ENCODE measurements around the gene EMD. TPM values are rescaled to one million over a fixed set of nuclear protein-coding genes. Genes with fewer than 3 reads are reported as not detected.

Gene EMD
- total RNA-seq, 1 donor from 2014 or later = 18.3 TPM

DNA sequence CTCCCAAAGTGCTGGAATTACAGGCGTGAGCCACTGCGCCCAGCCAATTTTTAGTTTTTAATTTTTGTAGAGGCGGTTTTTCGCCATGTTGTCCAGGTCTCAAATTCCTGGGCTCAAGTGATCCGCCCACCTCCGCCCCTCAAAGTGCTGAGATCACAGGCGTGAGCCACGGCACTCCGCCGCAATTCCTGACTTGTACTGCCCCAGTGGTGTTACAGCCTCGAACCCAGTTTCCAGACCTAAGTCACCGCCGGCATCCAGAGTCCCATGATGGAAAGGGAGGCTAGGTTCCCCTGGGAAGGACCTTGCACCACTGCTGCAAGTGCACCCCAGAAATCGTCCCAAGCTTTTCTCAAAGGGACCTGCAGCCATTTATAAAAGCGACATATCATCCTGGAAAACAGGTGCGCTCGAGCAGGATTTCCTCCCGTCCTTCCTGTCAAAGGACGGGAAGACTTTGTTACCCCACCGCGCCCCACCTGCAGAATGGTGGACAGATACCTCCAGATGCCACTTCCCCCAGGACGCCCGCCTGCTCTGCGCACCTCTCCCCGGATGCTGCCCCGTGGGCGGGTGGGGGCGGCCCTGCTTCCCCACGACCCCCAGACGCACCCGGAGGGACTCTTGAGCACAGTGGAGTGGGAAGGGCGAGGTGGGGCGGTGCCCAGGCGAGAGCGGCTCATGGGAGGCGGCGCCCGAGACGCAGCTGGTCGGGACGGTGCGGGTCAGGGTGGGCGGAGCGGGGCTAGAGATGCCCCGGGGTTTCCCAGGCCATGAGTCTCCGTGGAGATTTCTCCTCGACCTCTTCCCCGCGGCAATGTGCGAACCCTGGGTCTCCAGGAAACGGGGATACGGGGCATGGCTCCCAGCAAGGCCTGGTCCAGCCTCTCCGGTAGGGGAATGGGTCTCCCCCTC is 18.1 kb downstream of the EMD start:
- H2AFZ ChIP-seq (replicated peaks) = no peak overlapping the region

DNA sequence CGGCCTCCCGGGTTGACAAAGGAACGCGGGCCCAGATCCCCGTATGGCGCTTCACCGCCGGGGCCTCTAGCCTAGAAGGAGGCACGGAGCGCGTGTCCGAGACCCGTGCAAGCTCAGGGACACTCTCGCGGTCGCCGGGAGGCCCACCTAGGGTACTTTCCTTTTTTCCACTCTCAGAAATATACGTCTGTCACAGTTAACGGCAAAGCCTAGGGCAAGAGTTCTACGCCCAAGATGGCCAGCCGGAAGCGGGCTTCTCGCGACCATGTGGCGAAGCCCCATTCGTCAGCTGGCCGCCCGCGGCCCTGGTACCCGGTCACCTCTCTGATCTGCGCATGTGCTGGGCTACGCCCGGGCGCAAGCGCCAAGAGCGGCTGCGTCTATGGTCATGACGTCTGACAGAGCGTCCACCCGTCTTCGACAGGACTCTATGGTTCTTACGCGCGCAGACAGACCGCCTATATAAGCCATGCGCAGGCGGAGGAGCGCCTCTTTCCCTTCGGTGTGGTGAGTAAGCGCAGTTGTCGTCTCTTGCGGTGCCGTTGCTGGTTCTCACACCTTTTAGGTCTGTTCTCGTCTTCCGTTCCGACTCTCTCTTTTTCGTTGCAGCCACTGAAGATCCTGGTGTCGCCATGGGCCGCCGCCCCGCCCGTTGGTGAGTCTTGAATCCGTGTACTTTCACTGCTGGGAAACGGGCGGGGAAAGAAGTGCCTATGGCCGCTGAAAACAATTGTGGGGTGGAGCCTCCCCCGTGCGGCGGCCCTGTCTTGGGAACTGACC is 19.0 kb downstream of the EMD start, which contains the start of gene RPL10:
Gene RPL10, plus strand, starts transcription at position 490 of the 780 bp plus-strand sequence. Its CDS starts 143 bp downstream, at position 633.
- H3K4me2 ChIP-seq = peak within 1 kb of the TSS; percentile 87
- Mint-ChIP-seq H3K36me3 (peaks cover 13% of the 10 kb centered on the region), H3K27ac (peak within 1 kb of the TSS; percentile 93), H3K4me1 (peaks cover 13% of the 10 kb centered on the region), H3K4me3 (peak within 1 kb of the TSS; percentile 98), H3K9me3 (peaks cover 17% of the 10 kb centered on the region), H3K27me3 (ENCODE audit: insufficient read depth, low read depth) (peaks cover 8% of the 10 kb centered on the region)
- peak; percentile 96 for DNase-seq (ENCODE audit: low spot score)
- H4K20me1 ChIP-seq (ENCODE audit: low read depth) = peaks cover 23% of the 10 kb centered on the region
- H2AFZ ChIP-seq (replicated peaks) = no peak within 1 kb of the TSS
- peaks cover 50% of the 10 kb centered on the region for H3F3A ChIP-seq (ENCODE audit: low read depth)
- TF ChIP-seq, protein P1, sequence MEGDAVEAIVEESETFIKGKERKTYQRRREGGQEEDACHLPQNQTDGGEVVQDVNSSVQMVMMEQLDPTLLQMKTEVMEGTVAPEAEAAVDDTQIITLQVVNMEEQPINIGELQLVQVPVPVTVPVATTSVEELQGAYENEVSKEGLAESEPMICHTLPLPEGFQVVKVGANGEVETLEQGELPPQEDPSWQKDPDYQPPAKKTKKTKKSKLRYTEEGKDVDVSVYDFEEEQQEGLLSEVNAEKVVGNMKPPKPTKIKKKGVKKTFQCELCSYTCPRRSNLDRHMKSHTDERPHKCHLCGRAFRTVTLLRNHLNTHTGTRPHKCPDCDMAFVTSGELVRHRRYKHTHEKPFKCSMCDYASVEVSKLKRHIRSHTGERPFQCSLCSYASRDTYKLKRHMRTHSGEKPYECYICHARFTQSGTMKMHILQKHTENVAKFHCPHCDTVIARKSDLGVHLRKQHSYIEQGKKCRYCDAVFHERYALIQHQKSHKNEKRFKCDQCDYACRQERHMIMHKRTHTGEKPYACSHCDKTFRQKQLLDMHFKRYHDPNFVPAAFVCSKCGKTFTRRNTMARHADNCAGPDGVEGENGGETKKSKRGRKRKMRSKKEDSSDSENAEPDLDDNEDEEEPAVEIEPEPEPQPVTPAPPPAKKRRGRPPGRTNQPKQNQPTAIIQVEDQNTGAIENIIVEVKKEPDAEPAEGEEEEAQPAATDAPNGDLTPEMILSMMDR (IDR thresholded peaks at IDR 0.05) = no peak
- TF ChIP-seq EZH2 (IDR thresholded peaks at IDR 0.05) (no peak), EZH2phosphoT487 (IDR thresholded peaks at IDR 0.05) (no peak)
- H3K79me2 ChIP-seq (ENCODE audit: low read depth) = peaks cover 20% of the 10 kb centered on the region
- peak within 1 kb of the TSS; percentile 97 for H3K27ac ChIP-seq
- H3K9me3 ChIP-seq (ENCODE audit: low read depth) = no peaks in the 10 kb centered on the region
- no peaks in the 10 kb centered on the region for H3K27me3 ChIP-seq
- H3K9ac ChIP-seq = peak within 1 kb of the TSS; percentile 78
- H3K4me3 ChIP-seq = peak within 1 kb of the TSS; percentile 78
- H3K36me3 ChIP-seq = no peaks in the 10 kb centered on the region
- no peaks in the 10 kb centered on the region for H3K4me1 ChIP-seq

More for the DNA sequence above, 18.1 kb downstream of the EMD start:
- Histone ChIP-seq H3K9ac (peak overlapping the region; percentile 78), H3K4me1 (no peaks in the 10 kb centered on the region), H3F3A (ENCODE audit: low read depth) (peaks cover 48% of the 10 kb centered on the region), H3K4me3 (peak overlapping the region; percentile 78), H3K27me3 (no peaks in the 10 kb centered on the region), H3K4me2 (peak overlapping the region; percentile 83), H3K9me3 (ENCODE audit: low read depth) (no peaks in the 10 kb centered on the region), H3K27ac (peak overlapping the region; percentile 97), H4K20me1 (ENCODE audit: low read depth) (peaks cover 23% of the 10 kb centered on the region), H3K36me3 (no peaks in the 10 kb centered on the region), H3K79me2 (ENCODE audit: low read depth) (peaks cover 20% of the 10 kb centered on the region)
- H3K9me3 Mint-ChIP-seq = peaks cover 17% of the 10 kb centered on the region
- TF ChIP-seq EZH2 (IDR thresholded peaks at IDR 0.05) (no peak), EZH2phosphoT487 (IDR thresholded peaks at IDR 0.05) (no peak)
- TF ChIP-seq, protein P1 (IDR thresholded peaks at IDR 0.05) = no peak
- peak; percentile 66 for DNase-seq (ENCODE audit: low spot score)
- H3K36me3 Mint-ChIP-seq = peaks cover 13% of the 10 kb centered on the region
- peaks cover 13% of the 10 kb centered on the region for H3K4me1 Mint-ChIP-seq
- peak overlapping the region; percentile 93 for H3K27ac Mint-ChIP-seq
- peak overlapping the region; percentile 98 for H3K4me3 Mint-ChIP-seq
- peaks cover 8% of the 10 kb centered on the region for H3K27me3 Mint-ChIP-seq (ENCODE audit: insufficient read depth, low read depth)

DNA sequence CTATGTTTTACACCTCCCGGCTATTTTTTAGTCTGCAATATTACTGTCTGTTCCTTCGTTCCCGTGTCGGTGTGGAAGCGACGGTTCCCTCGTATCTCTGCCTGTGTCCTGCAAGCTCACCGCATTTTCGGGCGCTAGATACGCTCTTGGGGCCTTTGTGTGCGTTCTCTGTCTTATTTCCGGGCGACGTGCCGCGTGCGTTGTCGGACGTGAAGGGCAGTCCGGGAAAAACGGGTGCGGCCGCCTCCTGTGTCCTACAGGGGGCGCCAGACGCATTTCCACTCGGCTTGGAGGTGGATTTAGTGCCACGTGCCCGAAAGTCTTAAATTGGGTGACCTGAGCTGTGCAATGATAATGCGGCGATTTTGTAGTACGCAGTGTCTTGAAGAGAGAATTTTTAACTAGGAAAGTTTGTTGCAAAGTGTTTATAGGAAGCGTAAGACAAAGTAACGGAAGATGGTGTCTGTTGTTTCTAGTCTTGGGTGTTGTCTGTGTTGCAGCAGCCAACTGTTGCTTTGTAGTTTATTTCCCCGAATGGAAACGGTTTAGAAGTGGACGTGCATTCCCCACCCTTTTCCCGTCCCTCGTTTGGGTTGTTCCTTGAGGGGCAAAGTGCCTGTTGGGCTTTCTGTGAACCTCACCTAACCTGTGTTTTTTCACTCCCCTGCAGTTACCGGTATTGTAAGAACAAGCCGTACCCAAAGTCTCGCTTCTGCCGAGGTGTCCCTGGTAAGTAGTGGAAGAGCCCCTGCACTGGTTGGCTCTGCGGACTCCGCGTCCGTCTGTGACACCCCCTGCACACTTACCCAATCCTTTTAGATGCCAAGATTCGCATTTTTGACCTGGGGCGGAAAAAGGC is 19.8 kb downstream of the EMD start:
- Histone ChIP-seq H2AFZ (replicated peaks) (no peak overlapping the region), H3K9ac (peak overlapping the region; percentile 75), H3K36me3 (no peaks in the 10 kb centered on the region), H3F3A (ENCODE audit: low read depth) (peaks cover 50% of the 10 kb centered on the region), H3K4me3 (peak overlapping the region; percentile 78), H3K9me3 (ENCODE audit: low read depth) (no peaks in the 10 kb centered on the region), H4K20me1 (ENCODE audit: low read depth) (peaks cover 23% of the 10 kb centered on the region), H3K4me2 (peak overlapping the region; percentile 87), H3K79me2 (ENCODE audit: low read depth) (peaks cover 20% of the 10 kb centered on the region), H3K27me3 (no peaks in the 10 kb centered on the region), H3K27ac (peak overlapping the region; percentile 72), H3K4me1 (no peaks in the 10 kb centered on the region)
- DNase-seq (ENCODE audit: low spot score) = peak; percentile 82
- TF ChIP-seq EZH2 (IDR thresholded peaks at IDR 0.05) (no peak), EZH2phosphoT487 (IDR thresholded peaks at IDR 0.05) (no peak)
- TF ChIP-seq, protein P1 (IDR thresholded peaks at IDR 0.05) = peak; percentile 73
- H3K27me3 Mint-ChIP-seq (ENCODE audit: insufficient read depth, low read depth) = peaks cover 12% of the 10 kb centered on the region
- peak overlapping the region; percentile 98 for H3K4me3 Mint-ChIP-seq
- peaks cover 13% of the 10 kb centered on the region for H3K4me1 Mint-ChIP-seq
- peak overlapping the region; percentile 93 for H3K27ac Mint-ChIP-seq
- H3K9me3 Mint-ChIP-seq = peaks cover 24% of the 10 kb centered on the region
- H3K36me3 Mint-ChIP-seq = peaks cover 15% of the 10 kb centered on the region

All from neural progenitor cell (in vitro differentiated cells).